Activated CD8-positive, alpha-beta memory T cell treated with anti-CD3 and anti-CD28 coated beads, Interleukin-2, amount 10 ng/mL, durations not matched to agents 7 days and 5 days (primary cell): ENCODE results near the gene UGT1A9. TPM values are rescaled to one million over a fixed set of nuclear protein-coding genes. Genes with fewer than 3 reads are reported as not detected.

ENCODE experiments used
- ATAC-seq: fragments of 150-1000 bp; cut with Tn5 transposase; one replicate; pipeline ENCODE4 v1.10.0; 2021; ENCODE audit warnings: moderate library complexity
- CTCF ChIA-PET: fragments of 350-600 bp; sonication (Branson Sonifier 250); formaldehyde crosslinking; loops from one replicate; lab custom pipeline; 2021; ENCODE audit warnings: antibody characterized with exemption; lab: Charles Lee
- DNase-seq: peaks from one replicate; pipeline ENCODE4 v3.0.0-alpha.2; 2020
- H3K27ac Mint-ChIP-seq: one replicate; pipeline ENCODE4 v1.8.0; 2021; ENCODE audit warnings: mild to moderate bottlenecking, mixed read lengths
- H3K27me3 Mint-ChIP-seq: one replicate; pipeline ENCODE4 v1.8.0; 2021; ENCODE audit warnings: mixed read lengths
- H3K36me3 Mint-ChIP-seq: one replicate; pipeline ENCODE4 v1.8.0; 2021; ENCODE audit warnings: mild to moderate bottlenecking, mixed read lengths
- H3K4me1 Mint-ChIP-seq: one replicate; pipeline ENCODE4 v1.8.0; 2021; ENCODE audit warnings: mixed read lengths
- H3K4me3 Mint-ChIP-seq: one replicate; pipeline ENCODE4 v1.8.0; 2021; ENCODE audit warnings: mild to moderate bottlenecking, moderate library complexity, mixed read lengths
- H3K9me3 Mint-ChIP-seq: one replicate; pipeline ENCODE4 v1.8.0; 2022; ENCODE audit warnings: low read depth, mixed read lengths
- total RNA-seq, 2 experiments: library from RNA; stranded (reverse); gene quantifications; one replicate each; pipeline ENCODE4 v1.2.3, GENCODE V29; 2021

UGT1A9 gene
- total RNA-seq, 2 experiments from 2014 or later = not detected

DNA sequence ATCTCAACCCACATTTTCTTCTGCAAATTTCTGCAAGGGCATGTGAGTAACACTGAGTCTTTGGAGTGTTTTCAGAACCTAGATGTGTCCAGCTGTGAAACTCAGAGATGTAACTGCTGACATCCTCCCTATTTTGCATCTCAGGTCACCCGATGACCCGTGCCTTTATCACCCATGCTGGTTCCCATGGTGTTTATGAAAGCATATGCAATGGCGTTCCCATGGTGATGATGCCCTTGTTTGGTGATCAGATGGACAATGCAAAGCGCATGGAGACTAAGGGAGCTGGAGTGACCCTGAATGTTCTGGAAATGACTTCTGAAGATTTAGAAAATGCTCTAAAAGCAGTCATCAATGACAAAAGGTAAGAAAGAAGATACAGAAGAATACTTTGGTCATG lies 96.4 kb downstream of the UGT1A9 start:
- H3K4me3 Mint-ChIP-seq = no peak overlapping the region
- H3K9me3 Mint-ChIP-seq = no peaks in the 10 kb centered on the region
- DNase-seq = no peak
- peaks cover 19% of the 10 kb centered on the region for H3K27me3 Mint-ChIP-seq
- no peaks in the 10 kb centered on the region for H3K4me1 Mint-ChIP-seq
- no peak overlapping the region for H3K27ac Mint-ChIP-seq
- no peak for ATAC-seq
- CTCF ChIA-PET = no interaction called here
- no peaks in the 10 kb centered on the region for H3K36me3 Mint-ChIP-seq

DNA sequence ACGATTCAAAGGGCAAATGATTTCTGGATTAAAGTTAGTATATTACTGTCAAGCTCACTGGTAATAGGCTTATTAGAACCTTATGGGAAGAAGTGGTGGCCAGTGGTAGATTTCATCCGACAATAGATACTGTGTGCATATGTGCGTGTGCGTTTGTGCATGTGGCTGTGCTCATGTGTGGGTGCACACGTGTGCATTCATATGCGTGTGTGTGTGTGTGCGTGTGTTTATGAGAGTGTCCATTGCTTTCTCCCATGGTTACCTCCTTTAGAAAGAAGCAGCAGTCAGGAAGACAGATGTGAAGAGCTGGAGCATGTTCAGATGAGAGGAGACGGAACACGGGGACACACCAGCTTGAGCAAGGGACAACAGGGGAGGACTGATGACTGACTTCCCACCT lies 97.6 kb downstream of the UGT1A9 start:
- Mint-ChIP-seq H3K4me1 (no peaks in the 10 kb centered on the region), H3K9me3 (no peaks in the 10 kb centered on the region), H3K36me3 (no peaks in the 10 kb centered on the region), H3K4me3 (no peak overlapping the region), H3K27me3 (peaks cover 8% of the 10 kb centered on the region), H3K27ac (no peak overlapping the region)
- CTCF ChIA-PET = no interaction called here
- DNase-seq = no peak
- ATAC-seq = no peak

DNA sequence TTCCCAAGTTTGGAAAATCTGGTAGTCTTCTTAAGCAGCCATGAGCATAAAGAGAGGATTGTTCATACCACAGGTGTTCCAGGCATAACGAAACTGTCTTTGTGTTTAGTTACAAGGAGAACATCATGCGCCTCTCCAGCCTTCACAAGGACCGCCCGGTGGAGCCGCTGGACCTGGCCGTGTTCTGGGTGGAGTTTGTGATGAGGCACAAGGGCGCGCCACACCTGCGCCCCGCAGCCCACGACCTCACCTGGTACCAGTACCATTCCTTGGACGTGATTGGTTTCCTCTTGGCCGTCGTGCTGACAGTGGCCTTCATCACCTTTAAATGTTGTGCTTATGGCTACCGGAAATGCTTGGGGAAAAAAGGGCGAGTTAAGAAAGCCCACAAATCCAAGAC lies 100.5 kb downstream of the UGT1A9 start:
- Mint-ChIP-seq H3K36me3 (no peaks in the 10 kb centered on the region), H3K4me3 (no peak overlapping the region), H3K9me3 (peaks cover 2% of the 10 kb centered on the region), H3K27ac (no peak overlapping the region), H3K27me3 (peaks cover 3% of the 10 kb centered on the region), H3K4me1 (no peaks in the 10 kb centered on the region)
- ATAC-seq = no peak
- CTCF ChIA-PET = no interaction called here
- no peak for DNase-seq

DNA sequence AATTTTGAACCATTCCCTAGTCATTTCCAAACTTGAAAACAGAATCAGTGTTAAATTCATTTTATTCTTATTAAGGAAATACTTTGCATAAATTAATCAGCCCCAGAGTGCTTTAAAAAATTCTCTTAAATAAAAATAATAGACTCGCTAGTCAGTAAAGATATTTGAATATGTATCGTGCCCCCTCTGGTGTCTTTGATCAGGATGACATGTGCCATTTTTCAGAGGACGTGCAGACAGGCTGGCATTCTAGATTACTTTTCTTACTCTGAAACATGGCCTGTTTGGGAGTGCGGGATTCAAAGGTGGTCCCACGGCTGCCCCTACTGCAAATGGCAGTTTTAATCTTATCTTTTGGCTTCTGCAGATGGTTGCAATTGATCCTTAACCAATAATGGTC lies 100.9 kb downstream of the UGT1A9 start:
- H3K27me3 Mint-ChIP-seq = peaks cover 3% of the 10 kb centered on the region
- CTCF ChIA-PET = no interaction called here
- peaks cover 2% of the 10 kb centered on the region for H3K9me3 Mint-ChIP-seq
- no peak for ATAC-seq
- DNase-seq = no peak
- H3K4me3 Mint-ChIP-seq = no peak overlapping the region
- H3K27ac Mint-ChIP-seq = no peak overlapping the region
- H3K36me3 Mint-ChIP-seq = no peaks in the 10 kb centered on the region
- H3K4me1 Mint-ChIP-seq = no peaks in the 10 kb centered on the region

DNA sequence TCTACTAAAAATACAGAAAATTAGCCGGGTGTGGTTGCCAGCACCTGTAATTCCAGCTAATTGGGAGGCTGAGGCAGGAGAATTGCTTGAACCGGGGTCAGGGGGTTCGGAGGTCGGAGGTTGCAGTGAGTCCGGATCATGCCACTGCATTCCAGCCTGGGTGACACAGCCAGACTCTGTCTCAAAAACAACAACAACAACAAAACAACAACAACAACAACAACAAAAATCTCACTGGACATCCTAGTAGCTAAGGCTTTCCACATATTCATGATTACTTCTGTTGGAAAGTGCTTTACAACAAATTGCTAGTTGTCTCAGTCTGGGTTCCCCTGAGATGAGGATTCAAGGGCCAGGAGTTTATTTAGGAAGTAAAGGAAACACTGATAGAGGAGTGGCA lies 102.2 kb downstream of the UGT1A9 start:
- Mint-ChIP-seq H3K27me3 (peaks cover 6% of the 10 kb centered on the region), H3K4me3 (no peak overlapping the region), H3K9me3 (peaks cover 2% of the 10 kb centered on the region), H3K27ac (no peak overlapping the region), H3K4me1 (no peaks in the 10 kb centered on the region), H3K36me3 (no peaks in the 10 kb centered on the region)
- CTCF ChIA-PET = no interaction called here
- no peak for DNase-seq
- ATAC-seq = no peak

DNA sequence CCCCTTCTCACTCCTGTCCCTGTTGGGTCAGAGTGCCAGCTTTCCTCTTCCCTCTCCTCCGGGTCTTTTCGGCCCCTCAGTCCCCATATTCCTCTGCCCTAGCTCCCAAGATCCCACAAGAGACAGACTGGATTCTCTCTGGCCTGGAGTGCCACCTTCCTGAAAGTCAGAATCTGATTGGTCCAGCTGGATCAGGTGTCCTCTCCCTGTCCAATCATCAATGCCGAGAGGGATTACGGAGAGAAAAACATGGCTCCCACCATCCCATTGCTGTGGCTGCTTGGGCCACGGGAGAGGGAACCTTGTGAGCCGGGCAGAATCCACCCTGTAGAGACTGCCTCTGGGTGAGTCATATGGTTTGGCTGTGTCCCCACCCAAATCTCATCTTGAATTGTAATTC lies 103.7 kb downstream of the UGT1A9 start:
- Mint-ChIP-seq H3K36me3 (no peaks in the 10 kb centered on the region), H3K4me3 (no peak overlapping the region), H3K9me3 (peaks cover 2% of the 10 kb centered on the region), H3K4me1 (no peaks in the 10 kb centered on the region), H3K27ac (no peak overlapping the region), H3K27me3 (peaks cover 6% of the 10 kb centered on the region)
- CTCF ChIA-PET = no interaction called here
- no peak for ATAC-seq
- no peak for DNase-seq

DNA sequence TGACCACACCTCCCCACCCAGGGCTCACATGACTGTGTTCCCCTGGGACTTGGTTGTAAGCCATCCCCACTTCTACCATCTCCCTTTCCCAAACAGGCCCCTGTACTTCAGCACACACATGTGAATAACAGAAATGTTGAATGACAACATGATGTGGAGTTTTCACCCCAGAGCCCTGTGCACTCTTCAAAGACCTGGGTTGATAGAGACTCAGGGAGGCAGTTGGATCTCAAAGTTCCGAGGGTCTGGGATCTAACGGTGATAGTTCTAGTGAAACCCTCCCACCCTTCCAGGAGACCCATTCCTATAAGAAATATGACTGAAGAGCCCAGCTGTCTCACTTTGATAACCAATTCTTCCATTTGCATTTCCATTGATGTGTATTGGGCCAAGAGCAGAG lies 106.3 kb downstream of the UGT1A9 start, which contains the start of gene MROH2A:
Gene MROH2A, plus strand, starts transcription at position 301 of the 400 bp plus-strand sequence. CDS start 1,029 bp downstream, outside the sequence.
- no peak within 1 kb of the TSS for H3K4me3 Mint-ChIP-seq
- CTCF ChIA-PET = no interaction called here

DNA sequence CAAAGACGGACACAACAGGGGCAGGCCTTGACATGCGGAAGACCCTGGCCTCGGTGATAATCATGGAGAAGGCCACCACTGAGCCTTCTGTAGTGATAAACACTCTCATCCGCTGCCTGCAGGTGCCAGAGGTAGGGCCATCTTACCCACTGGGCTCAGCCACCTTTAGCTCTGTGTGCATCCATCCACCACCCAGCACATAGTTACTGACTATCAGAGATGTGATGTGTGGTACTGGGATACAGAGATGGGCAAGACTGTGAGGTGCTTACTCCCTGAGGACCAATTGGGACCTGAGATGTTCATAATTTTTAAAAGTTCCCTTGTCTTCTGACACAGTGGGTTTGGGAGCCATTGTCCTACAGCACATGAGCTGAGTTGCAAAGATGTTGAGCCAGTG lies 108.0 kb downstream of the UGT1A9 start:
- CTCF ChIA-PET = no interaction called here
- DNase-seq (no peak), ATAC-seq (no peak)
- H3K27me3 Mint-ChIP-seq = peaks cover 17% of the 10 kb centered on the region
- no peak overlapping the region for H3K4me3 Mint-ChIP-seq
- H3K36me3 Mint-ChIP-seq = no peaks in the 10 kb centered on the region
- H3K9me3 Mint-ChIP-seq = peaks cover 2% of the 10 kb centered on the region
- H3K4me1 Mint-ChIP-seq = no peaks in the 10 kb centered on the region
- no peak overlapping the region for H3K27ac Mint-ChIP-seq

More for the DNA sequence above, 106.3 kb downstream of the UGT1A9 start, which contains the start of gene MROH2A:
- Mint-ChIP-seq H3K27ac (no peak within 1 kb of the TSS), H3K27me3 (peaks cover 15% of the 10 kb centered on the region), H3K36me3 (no peaks in the 10 kb centered on the region), H3K4me1 (no peaks in the 10 kb centered on the region), H3K9me3 (peaks cover 2% of the 10 kb centered on the region)
- ATAC-seq = no peak
- no peak for DNase-seq

DNA sequence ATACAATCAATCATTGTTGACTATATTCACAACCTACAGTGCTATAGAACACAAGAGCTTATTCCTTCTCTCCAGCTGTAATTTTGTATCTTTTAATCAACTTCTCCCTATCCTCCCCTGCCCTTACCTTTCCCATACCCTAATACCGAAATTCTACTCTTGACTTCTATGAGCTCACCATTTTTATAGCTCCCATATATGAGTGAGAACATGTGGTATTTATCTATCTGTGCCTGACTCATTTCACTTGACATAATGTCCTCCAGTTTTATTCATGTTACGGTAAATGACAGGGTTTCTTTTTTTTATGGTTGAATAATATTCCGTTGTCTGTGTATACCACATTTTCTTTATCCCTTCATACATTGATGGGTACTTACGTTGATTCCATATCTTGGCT lies 109.1 kb downstream of the UGT1A9 start:
- CTCF ChIA-PET = no interaction called here
- Mint-ChIP-seq H3K36me3 (no peaks in the 10 kb centered on the region), H3K4me1 (no peaks in the 10 kb centered on the region), H3K4me3 (no peak overlapping the region), H3K9me3 (peaks cover 1% of the 10 kb centered on the region), H3K27ac (no peak overlapping the region), H3K27me3 (peaks cover 17% of the 10 kb centered on the region)
- no peak for ATAC-seq
- DNase-seq = no peak

DNA sequence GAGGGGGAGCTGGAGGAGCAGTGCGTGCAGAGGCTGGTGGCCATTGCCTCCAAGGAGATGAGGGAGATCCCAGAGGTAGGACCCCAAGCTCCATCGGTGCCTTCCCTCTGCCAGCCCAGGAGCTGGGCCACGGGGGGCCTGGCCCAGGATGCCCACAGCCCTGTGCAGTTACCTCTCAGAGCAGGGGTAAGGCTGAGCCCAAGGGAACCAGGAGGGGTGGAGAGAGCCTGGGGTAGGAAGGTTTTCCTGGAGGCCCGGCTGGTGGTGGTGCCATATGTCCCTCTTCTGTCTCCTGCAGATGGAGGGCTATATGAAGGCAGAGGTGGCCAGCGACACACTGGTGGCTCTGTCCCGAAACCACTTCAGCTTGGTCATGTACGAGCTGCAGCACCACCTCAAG lies 117.9 kb downstream of the UGT1A9 start:
- Mint-ChIP-seq H3K27me3 (peaks cover 2% of the 10 kb centered on the region), H3K27ac (no peak overlapping the region), H3K36me3 (no peaks in the 10 kb centered on the region), H3K4me1 (no peaks in the 10 kb centered on the region), H3K9me3 (peaks cover 2% of the 10 kb centered on the region), H3K4me3 (no peak overlapping the region)
- CTCF ChIA-PET = no interaction called here
- DNase-seq = no peak
- ATAC-seq = no peak

DNA sequence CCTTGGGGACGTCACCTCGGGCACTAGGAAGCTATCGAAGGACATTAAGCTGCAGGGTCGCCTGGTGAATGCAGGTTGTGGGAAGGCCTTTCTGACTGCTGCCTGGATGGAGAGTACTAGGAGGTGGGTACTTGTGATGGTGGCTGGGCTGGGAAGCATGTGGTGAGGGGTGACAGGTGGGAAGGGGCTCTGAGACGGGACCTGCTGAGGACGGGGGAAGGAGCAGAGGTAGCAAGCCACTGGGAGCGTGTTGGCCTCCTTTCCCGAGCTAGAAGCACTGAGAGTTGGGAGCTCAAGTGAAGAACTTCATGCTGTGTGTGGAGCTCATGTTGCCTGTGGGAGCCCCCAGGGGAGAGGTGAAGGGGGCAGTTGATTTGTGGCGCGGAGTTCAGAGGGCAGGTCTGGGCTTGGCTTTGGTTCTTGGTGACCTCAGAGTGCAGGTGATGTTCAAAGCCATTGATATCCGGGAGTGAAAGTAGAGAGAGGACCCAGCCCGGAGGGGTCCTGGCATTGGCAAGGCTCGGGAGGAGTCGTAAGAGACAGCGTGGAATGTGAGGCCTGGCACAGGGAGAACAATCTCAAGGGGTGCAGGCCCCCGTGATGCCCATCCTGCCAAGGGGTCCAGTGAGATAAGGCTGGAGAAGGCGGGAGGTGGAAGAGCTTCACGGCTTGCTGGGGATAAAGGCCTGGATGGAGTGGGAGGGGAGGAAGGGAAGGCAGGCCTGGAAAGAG lies 119.6 kb downstream of the UGT1A9 start:
- no peaks in the 10 kb centered on the region for H3K4me1 Mint-ChIP-seq
- DNase-seq = no peak
- H3K36me3 Mint-ChIP-seq = no peaks in the 10 kb centered on the region
- H3K27ac Mint-ChIP-seq = no peak overlapping the region
- CTCF ChIA-PET = no interaction called here
- no peak overlapping the region for H3K4me3 Mint-ChIP-seq
- H3K27me3 Mint-ChIP-seq = peaks cover 2% of the 10 kb centered on the region
- ATAC-seq = no peak
- H3K9me3 Mint-ChIP-seq = peaks cover under 1% of the 10 kb centered on the region

DNA sequence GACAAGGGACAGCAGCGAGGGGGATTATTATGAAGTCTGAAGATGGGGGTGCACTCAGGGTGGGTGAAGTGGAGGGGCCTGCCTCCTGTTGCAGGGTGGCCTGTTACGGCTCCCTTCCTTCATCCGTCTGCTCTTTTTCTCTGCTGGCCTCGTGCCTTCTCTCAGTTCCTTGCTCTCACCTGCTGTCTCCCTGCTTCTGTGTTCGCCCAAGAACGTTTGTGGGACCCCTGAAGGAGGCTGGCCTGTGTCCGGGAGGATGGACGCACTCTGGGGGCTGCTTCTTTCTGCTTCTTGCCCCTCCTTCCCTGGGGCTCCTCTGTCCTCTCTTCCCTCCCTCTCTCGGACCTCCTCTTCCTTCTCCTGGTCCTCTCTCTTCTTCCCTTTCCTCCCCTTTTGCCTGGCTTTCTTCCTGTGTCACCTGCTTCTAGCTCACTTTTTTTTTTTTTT lies 120.2 kb downstream of the UGT1A9 start:
- Mint-ChIP-seq H3K27me3 (no peaks in the 10 kb centered on the region), H3K4me1 (no peaks in the 10 kb centered on the region), H3K27ac (no peak overlapping the region), H3K4me3 (no peak overlapping the region), H3K9me3 (no peaks in the 10 kb centered on the region), H3K36me3 (no peaks in the 10 kb centered on the region)
- DNase-seq (no peak), ATAC-seq (no peak)
- CTCF ChIA-PET = no interaction called here

DNA sequence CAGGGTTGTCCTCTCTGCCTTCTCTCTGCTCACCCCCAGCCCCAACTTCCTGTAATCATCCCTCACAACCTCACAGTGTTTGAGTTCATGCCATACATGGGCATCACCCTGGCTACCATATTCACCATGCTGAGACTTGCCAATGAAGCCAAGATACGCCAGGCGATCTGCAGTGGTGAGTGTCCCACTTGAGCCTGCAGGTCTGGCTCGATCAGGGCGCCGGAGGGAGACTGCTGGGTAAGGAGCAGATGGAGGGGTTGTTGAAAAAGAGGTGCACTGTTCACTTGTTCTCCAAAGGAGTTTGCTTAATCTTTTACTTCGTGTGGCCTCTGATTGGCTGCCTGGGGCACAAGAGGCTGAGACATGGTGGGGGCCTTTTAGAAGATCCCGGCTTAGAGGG lies 121.0 kb downstream of the UGT1A9 start:
- no peak for DNase-seq
- H3K27me3 Mint-ChIP-seq = no peaks in the 10 kb centered on the region
- H3K9me3 Mint-ChIP-seq = no peaks in the 10 kb centered on the region
- H3K4me3 Mint-ChIP-seq = no peak overlapping the region
- H3K27ac Mint-ChIP-seq = no peak overlapping the region
- CTCF ChIA-PET = no interaction called here
- no peaks in the 10 kb centered on the region for H3K36me3 Mint-ChIP-seq
- no peaks in the 10 kb centered on the region for H3K4me1 Mint-ChIP-seq
- no peak for ATAC-seq

DNA sequence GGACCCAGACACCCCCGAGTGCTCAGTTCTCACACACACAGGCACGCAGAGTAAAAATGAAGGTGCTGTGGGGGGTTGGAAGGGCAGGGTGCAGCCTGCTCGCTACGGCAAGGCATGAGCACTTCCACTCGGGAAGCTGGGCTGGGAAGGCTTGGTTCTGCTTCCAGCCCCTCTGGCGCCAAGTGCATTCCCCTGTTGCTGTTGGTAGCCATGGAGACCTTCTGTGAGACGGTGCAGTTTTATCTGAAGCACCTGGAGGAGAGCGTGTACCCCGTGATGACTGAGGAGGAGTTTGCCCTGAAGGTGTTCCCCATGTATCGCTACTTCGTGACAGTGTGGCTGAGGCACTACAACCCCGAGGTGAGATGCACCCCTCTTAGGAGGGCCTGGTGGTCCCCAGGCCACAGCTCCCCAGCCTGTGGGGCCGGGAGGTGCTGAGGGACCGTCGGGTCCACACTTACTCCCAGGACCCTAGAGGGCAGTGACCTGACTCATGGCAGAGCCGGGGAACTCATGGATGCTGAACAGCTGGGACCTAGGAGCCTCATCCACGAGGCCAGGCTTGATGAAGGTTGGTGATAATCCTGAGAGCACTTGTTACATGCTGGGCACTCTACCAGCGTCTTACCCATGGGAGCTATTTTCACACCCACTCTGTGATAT lies 121.9 kb downstream of the UGT1A9 start:
- Mint-ChIP-seq H3K36me3 (no peaks in the 10 kb centered on the region), H3K4me3 (no peak overlapping the region), H3K27ac (no peak overlapping the region), H3K27me3 (no peaks in the 10 kb centered on the region), H3K9me3 (no peaks in the 10 kb centered on the region), H3K4me1 (no peaks in the 10 kb centered on the region)
- DNase-seq (no peak), ATAC-seq (no peak)
- CTCF ChIA-PET = no interaction called here
